ENCODE results near the gene SLC24A1. TPM values are rescaled to one million over a fixed set of nuclear protein-coding genes. Genes with fewer than 3 reads are reported as not detected.

SLC24A1 gene
- total and polyA plus RNA-seq, 10 of the 15 experiments (the other 5 are each of a cell fraction or from before 2014, with no cell fraction given) = 1.4 to 5.8 (median 3.3) TPM

- H3K9ac ChIP-seq (ENCODE audit: control insufficient read depth, insufficient read depth, low read length) = no peak overlapping the region
- in situ Hi-C loops (cut with MboI) (no loop called here), intact Hi-C loops (cut with micrococcal nuclease; ENCODE audit: unreplicated experiment) (no loop called here)
- no peaks in the 10 kb centered on the region for H3K27me3 ChIP-seq (replicated peaks in 1 of 2; ENCODE audit: control insufficient read depth in 2 of 2, insufficient read depth in 2 of 2, low read length in 1 of 2)
- no peaks in the 10 kb centered on the region for H3K79me2 ChIP-seq (ENCODE audit: control insufficient read depth, insufficient read depth, low read length)
- WGBS (ENCODE audit: insufficient coverage, insufficient replicate concordance, low lambda C conversion rate, missing lambda C conversion rate) = 42% methylated on average over 4 of the region's 4 CpGs
- H3K4me1 ChIP-seq (ENCODE audit: control insufficient read depth, insufficient read depth, low read length) = peaks cover 11% of the 10 kb centered on the region
- no peak overlapping the region for H2AFZ ChIP-seq (ENCODE audit: control insufficient read depth, low read depth, low read length)
- TF ChIP-seq ETV6 (conservative IDR thresholded peaks at IDR 0.05 in 1 of 2, IDR thresholded peaks at IDR 0.05 in 1 of 2; ENCODE audit: borderline replicate concordance in 1 of 2, low read depth in 1 of 2) (no peak), YBX1 (IDR thresholded peaks at IDR 0.05) (no peak), TCF7 (IDR thresholded peaks at IDR 0.05; ENCODE audit: borderline replicate concordance) (no peak), ZBTB40 (IDR thresholded peaks at IDR 0.05; ENCODE audit: borderline replicate concordance) (no peak), CBX3 (IDR thresholded peaks at IDR 0.05; ENCODE audit: borderline replicate concordance, low read depth) (no peak), NRF1 (conservative IDR thresholded peaks at IDR 0.05; ENCODE audit: low read depth, low read length) (no peak), ZBTB11 (CRISPR knock-in tag; IDR thresholded peaks at IDR 0.05) (no peak), POLR2AphosphoS2 (IDR thresholded peaks at IDR 0.05; ENCODE audit: low read depth, low read length) (no peak), SUZ12 (IDR thresholded peaks at IDR 0.05; ENCODE audit: unreplicated experiment) (no peak), PKNOX1 (IDR thresholded peaks at IDR 0.05) (no peak), IKZF2 (IDR thresholded peaks at IDR 0.05) (no peak), IKZF1 (conservative IDR thresholded peaks at IDR 0.05) (no peak), ZNF24 (IDR thresholded peaks at IDR 0.05) (no peak)
- ChIA-PET SMC1A (ENCODE audit: uncharacterized antibody, unreplicated experiment) (no interaction called here), RAD21 (ENCODE audit: unreplicated experiment) (no interaction called here), POLR2A (no interaction called here), CTCF (interaction anchor here (0.6 to 1.1 kb wide), 2 partner anchors 12 to 907 kb away, joined by 3 read pairs; no protein-coding TSS in a partner anchor)
- H4K20me1 ChIP-seq (ENCODE audit: control insufficient read depth, insufficient read depth) = no peaks in the 10 kb centered on the region
- ATAC-seq (no peak), FAIRE-seq (no peak), DNase-seq (ENCODE audit: low read depth, low spot score) (no peak)
- no peaks in the 10 kb centered on the region for H3K36me3 ChIP-seq (ENCODE audit: control insufficient read depth in 2 of 2, insufficient read depth in 2 of 2, low read length in 1 of 2)
- TSS peak; percentile 22 for BruUV-seq (replicated peaks)
- H3K4me2 ChIP-seq (ENCODE audit: control insufficient read depth, insufficient read depth) = no peak overlapping the region
- H3K9me3 ChIP-seq (replicated peaks; ENCODE audit: control insufficient read depth, insufficient read depth, low read length) = no peaks in the 10 kb centered on the region
- H3K27ac ChIP-seq (ENCODE audit: control insufficient read depth, insufficient read depth) = no peak overlapping the region
- no peak overlapping the region for H3K4me3 ChIP-seq
Observed at GRCh38 chr15:65626856-65627255, 5.1 kb downstream of the SLC24A1 start.
